PFSK-1 (cell line): ENCODE results near the gene GPSM1.

Source experiments
- FOXP2 ChIP-seq: optimal IDR thresholded peaks from 2 replicates; pipeline ENCODE3; 2011; ENCODE audit warnings: borderline replicate concordance, control low read depth, inconsistent platforms; ENCODE audit not compliant: insufficient read depth; ENCODE audit errors: extremely low read length, extremely low read depth
- POLR2AphosphoS5 ChIP-seq: IDR thresholded peaks from 2 replicates; pipeline ENCODE4 v1.6.1; 2012; ENCODE audit warnings: low read depth, mild to moderate bottlenecking, control low read depth, low read length, moderate library complexity
- SIN3A ChIP-seq: IDR thresholded peaks from 2 replicates; pipeline ENCODE4 v1.6.1; 2012; ENCODE audit warnings: mild to moderate bottlenecking, low read length, moderate library complexity, borderline replicate concordance; ENCODE audit not compliant: insufficient read depth
- TAF1 ChIP-seq: IDR thresholded peaks from 2 replicates; pipeline ENCODE4 v1.6.1; 2012; ENCODE audit warnings: low read length, control low read depth, borderline replicate concordance; ENCODE audit not compliant: insufficient read depth
- TF ChIP-seq, protein P1 (sequence below), 2 experiments: IDR thresholded peaks; 2 replicates each; pipeline versions ENCODE4 v1.6.1 to v1.8.0; 2011 to 2012; ENCODE audit warnings: low read depth in 2 of 2, low read length in 2 of 2, control low read depth in 1 of 2, inconsistent platforms in 1 of 2, mild to moderate bottlenecking in 1 of 2, moderate library complexity in 1 of 2; ENCODE audit not compliant: insufficient read depth in 1 of 2

DNA sequence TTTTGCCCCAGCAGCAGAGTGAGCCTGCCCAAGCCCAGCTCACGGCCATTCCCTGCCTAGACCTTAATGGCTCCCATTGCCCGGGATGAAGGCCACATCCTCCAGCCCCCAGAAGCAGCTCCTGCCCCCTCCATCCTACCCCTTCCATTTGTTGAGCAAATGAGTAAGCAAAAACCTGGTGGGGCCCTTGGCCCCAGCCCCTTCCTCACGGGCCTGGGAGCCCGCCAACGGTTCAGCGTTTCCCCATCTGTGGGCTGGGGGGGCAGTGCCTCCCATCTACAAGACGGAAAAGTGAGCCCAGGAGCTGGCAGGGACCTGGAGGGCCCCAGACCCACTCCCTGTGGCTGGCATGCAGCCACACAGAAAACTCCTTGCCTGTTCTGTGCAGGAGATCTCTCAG, 27.8 kb upstream of the GPSM1 start:
- TF ChIP-seq SIN3A: no peak
- no peak for TF ChIP-seq POLR2AphosphoS5
- TF ChIP-seq, protein P1, sequence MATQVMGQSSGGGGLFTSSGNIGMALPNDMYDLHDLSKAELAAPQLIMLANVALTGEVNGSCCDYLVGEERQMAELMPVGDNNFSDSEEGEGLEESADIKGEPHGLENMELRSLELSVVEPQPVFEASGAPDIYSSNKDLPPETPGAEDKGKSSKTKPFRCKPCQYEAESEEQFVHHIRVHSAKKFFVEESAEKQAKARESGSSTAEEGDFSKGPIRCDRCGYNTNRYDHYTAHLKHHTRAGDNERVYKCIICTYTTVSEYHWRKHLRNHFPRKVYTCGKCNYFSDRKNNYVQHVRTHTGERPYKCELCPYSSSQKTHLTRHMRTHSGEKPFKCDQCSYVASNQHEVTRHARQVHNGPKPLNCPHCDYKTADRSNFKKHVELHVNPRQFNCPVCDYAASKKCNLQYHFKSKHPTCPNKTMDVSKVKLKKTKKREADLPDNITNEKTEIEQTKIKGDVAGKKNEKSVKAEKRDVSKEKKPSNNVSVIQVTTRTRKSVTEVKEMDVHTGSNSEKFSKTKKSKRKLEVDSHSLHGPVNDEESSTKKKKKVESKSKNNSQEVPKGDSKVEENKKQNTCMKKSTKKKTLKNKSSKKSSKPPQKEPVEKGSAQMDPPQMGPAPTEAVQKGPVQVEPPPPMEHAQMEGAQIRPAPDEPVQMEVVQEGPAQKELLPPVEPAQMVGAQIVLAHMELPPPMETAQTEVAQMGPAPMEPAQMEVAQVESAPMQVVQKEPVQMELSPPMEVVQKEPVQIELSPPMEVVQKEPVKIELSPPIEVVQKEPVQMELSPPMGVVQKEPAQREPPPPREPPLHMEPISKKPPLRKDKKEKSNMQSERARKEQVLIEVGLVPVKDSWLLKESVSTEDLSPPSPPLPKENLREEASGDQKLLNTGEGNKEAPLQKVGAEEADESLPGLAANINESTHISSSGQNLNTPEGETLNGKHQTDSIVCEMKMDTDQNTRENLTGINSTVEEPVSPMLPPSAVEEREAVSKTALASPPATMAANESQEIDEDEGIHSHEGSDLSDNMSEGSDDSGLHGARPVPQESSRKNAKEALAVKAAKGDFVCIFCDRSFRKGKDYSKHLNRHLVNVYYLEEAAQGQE (IDR thresholded peaks at IDR 0.05; ENCODE audit: insufficient read depth in 1 of 2, low read depth in 2 of 2, low read length in 2 of 2): no peak
- TF ChIP-seq TAF1: no peak
- no peak for TF ChIP-seq FOXP2
